Measurements from ENCODE around the gene HOXA2.

Gene HOXA2

DNA sequence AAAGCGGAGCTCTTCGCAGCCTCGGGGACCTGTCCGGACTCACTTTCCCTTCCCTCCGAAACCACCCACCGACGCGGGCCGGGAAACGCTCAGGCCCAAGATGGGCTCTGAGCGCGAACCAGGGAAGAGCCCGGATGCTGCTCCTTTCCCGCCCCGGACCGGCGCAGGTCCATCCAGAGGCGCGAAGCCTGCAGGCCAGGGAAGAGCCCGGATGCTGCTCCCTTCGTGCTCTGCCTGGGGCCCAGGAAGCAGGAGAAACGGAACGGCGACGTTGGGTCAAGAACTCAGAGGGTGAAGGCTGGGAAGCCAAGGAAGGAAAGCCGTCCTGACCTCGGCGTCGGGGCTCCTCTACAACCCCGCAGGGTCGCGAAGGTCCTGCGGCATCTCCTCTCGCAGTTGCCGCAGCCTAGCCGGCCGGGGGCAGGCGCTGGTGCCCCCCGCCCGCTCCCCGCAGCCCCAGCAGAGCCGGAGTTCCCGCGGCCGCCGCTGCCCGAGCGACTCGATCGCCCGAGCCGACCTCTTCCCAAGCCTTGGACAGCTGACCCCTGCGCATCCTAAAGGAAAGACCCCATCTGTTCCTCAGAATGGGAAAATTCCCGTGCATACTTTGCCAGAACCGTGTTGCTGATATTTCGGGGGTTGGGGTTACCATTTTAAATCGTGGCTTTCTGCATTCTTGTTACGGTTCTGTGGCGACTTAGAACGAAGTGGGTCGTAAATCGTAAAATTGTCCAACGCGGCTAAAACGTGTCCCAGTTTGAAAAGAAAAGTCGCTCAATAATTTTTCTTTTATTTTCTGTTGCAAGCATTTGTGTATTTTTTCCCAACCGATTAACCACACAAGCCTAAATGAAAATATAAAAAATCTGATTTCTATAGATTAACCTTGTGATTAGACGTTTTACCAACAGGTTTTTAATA, 14.2 kb downstream of the HOXA2 start:
- TF ChIP-seq, protein P1, sequence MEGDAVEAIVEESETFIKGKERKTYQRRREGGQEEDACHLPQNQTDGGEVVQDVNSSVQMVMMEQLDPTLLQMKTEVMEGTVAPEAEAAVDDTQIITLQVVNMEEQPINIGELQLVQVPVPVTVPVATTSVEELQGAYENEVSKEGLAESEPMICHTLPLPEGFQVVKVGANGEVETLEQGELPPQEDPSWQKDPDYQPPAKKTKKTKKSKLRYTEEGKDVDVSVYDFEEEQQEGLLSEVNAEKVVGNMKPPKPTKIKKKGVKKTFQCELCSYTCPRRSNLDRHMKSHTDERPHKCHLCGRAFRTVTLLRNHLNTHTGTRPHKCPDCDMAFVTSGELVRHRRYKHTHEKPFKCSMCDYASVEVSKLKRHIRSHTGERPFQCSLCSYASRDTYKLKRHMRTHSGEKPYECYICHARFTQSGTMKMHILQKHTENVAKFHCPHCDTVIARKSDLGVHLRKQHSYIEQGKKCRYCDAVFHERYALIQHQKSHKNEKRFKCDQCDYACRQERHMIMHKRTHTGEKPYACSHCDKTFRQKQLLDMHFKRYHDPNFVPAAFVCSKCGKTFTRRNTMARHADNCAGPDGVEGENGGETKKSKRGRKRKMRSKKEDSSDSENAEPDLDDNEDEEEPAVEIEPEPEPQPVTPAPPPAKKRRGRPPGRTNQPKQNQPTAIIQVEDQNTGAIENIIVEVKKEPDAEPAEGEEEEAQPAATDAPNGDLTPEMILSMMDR (IDR thresholded peaks at IDR 0.05) = no peak

- TF ChIP-seq, protein P1 (IDR thresholded peaks at IDR 0.05) = no peak
These were observed 18.8 kb downstream of the HOXA2 start for GRCh38 chr7:27083646-27084045.

DNA sequence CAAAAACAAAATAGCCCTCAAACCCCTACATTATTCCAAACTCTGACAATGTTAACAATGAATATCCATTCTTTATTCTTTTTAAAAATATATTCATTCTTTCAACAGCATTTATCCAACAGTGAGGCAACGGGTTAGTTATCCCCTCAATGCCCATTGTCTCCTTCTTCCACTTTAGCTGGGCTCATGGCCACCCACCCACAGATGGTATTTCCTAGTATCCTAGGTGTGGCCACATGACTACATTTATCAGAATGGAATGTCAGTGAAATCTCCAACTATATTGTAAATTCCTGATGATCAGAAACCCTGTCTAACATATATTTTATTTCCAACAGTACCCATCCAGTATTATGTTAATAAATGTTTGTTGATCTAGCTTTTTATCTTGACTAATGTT, 20.3 kb downstream of the HOXA2 start:
- TF ChIP-seq, protein P1 (IDR thresholded peaks at IDR 0.05) = no peak

GRCh38 chr7:27080844-27081436, 21.5 kb downstream of the HOXA2 start:
- TF ChIP-seq, protein P1 (IDR thresholded peaks at IDR 0.05) = no peak

GRCh38 chr7:27079234-27079975, 23.1 kb downstream of the HOXA2 start:
- TF ChIP-seq, protein P1 (IDR thresholded peaks at IDR 0.05) = no peak

DNA sequence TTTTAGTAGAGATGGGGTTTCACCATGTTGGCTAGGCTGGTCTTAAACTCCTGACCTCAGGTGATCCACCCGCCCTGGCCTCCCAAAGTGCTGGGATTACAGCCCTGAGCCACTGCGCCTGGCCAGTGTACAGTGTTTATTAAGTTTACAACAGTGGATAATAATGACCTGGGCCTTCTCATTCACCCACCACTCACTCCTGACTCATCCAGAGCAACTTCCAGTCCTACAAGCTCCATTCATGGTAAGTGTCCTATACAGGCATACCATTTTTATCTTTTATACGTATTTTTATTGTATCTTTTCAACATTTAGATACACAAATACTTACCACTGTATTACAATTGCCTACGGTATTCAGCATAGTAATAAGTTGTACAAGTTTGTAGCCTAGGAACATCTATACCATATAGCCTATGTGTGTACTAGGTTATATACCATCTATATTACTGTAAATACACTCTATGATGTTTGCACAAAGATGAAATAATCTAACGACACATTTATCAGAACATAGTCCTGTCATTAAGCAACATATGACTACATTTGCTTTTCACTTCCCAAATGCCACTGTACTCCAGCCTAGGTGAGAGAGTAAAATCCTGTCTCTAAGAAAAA, 23.8 kb downstream of the HOXA2 start:
- TF ChIP-seq, protein P1 (IDR thresholded peaks at IDR 0.05) = no peak

DNA sequence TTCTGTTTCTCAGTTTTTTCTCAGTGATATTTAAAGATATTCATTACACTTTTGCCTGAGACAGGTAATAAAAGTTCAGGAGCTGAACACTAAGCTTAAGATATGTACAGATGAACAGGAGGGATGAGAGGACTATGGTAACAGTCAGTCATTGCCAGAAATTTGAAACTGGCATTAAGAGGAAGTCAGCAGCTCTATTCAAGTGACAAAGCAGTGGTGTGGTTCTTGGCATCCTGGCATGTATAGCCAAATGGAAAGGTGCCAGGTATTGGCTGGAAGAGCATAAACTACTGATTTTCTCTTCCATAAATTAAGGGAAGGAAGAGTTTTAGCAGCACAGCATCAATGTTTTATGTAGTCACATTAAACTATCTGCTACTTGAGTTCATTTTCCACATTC, 29.4 kb downstream of the HOXA2 start:
- TF ChIP-seq, protein P1 (IDR thresholded peaks at IDR 0.05) = no peak
